GM21515 (cell line): ENCODE measurements around the gene CETN1.

Experiments
- ATAC-seq: cut with Tn5 transposase; IDR thresholded peaks from one replicate; pipeline ENCODE4 v1.9.1; 2021; ENCODE audit not compliant: unreplicated experiment

Gene CETN1

DNA sequence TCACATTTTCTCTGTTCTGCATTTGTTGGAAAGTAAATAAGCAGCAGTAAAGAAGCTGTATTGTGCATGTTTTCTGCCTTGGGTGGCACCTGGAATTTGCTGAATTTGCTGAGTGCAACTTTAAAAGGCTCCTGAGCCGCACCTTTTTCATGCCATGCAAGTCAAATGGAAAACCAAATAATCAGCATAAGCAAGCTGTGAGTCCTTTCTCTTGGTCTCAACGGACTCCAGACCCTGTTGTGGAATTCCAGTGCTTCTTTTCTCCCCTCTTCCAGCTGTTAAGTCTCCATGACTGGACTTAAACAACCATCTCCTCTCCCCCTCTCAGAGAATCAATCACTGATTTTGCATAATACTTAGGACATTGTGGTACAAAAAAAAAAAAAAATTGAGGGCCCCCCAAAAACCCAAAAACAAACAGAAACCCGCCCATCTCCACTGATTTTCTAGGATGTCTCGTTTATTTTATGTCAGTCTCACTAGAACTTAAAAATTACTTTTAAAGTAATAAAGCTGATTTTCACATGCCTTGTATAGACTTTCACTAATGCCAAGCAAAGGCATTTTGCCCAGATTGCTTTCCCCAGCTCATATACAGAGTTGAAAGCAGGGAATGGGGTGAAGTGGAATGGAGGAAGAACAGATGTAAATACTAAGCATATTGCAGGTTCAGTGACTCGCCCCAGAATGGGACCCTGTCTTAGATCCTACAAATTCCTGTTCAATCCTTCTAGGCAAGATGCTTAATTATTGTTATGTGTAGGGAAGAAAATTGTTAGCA lies 5.1 kb upstream of the CETN1 start:
- no peak for ATAC-seq

DNA sequence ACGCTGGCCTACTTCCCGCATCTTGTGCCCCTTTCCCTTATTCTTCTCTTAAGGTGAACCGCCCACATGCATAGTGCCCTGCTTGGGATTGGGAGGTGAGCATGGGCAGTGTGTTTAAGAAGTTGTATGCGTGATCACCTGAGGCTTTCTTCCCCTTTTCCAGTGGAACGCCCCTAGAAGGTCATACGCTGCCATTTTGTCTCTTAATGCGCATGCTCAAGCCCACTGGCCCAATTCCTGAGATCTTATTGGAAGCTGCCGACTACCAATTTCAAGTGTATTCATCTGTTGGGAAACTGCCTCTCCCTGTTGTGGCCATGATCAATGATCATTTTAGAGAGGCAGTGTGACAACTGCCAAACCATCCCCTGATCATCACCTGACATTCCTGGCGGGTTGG lies 3.3 kb upstream of the CETN1 start:
- no peak for ATAC-seq

DNA sequence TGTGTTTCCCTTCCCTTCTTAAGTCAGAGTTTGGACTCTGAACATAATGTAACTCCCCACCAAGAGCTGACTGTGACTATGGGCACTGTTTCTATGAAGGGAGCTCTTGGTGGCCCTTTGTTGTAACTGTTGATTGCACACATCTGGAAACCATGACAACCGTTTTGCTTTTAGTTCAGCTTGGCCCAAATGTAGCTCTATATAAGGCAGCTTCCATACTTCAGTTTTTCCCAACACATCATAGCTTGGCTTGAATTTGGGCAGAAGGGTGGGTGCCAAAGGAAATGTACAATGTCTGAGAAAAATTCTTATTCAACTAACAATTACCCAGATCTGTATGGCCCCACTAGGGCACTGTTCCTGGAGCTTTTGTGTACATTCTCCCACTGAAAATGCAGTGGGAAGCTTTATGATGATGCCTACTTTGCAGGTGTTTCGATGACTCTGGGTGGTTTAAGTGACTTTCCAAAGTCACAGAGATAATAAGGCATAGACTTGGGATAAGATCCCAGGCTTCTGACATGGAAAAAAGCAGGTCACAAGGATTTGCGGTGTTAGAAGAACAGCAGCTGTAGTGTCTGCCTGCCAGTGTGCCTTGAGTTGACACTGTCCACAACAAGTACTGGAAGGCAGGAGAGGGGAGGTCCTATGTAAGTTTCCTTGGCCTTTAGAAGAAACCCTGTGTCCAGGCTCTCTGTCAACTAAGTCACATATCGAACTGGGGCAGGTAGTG lies 2.4 kb upstream of the CETN1 start:
- ATAC-seq: no peak

DNA sequence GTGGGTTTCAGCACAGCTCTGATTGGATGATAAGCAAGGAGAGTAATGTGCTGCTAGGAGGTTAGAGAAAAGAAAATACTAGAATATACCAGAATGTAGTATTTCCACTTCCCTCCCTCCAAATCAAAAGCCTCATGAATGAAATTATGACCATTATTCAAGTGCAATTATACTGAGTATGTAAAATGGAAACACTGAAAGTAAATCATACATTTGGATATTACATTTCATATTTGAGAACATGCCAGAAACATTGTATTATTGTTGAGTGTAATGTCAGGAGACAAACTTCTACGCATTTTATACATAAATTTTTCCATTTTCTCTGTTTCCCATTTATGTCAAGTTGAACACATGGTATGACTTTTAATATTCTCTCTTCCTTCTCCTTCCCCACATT lies 942 bp upstream of the CETN1 start:
- ATAC-seq: no peak

DNA sequence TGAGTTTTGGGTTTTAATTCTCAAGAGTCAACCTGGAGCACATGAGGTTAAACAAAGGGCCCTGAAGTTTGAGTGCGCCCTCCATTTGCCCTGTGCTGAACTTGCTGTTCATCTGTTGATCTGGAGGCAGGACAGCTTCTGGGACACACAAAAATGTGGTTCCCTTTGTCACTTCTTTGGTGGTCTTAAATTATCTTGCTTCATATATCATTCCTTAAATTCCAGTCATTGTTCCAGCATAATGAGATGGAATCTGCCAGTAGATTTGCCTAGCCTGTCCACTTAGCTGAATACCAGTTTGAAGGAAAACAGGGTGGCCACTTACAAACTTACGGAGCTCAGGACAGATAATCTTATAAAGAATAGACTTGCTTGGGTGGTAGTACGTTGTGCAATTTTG lies 916 bp downstream of the CETN1 start:
- ATAC-seq: no peak

DNA sequence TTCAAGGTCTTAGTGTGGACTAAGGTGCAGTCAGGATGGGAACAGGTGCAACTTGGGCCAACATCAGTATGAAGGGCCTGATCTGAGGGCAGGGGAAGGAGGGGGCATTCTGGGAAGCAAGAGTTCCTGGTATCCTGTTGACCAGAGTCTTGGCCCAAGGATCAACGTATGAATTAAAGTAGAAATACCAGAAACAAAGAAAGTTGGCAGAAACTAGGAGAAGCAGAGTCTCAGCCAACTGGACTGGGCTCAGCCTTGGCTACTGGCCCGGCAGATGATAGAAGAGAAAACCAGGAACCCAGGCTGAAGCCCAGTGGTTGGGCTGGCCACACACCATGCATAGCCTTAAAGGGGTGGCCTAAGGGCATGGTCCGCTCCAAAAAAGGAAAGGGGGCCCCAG lies 2.3 kb downstream of the CETN1 start:
- ATAC-seq: no peak

DNA sequence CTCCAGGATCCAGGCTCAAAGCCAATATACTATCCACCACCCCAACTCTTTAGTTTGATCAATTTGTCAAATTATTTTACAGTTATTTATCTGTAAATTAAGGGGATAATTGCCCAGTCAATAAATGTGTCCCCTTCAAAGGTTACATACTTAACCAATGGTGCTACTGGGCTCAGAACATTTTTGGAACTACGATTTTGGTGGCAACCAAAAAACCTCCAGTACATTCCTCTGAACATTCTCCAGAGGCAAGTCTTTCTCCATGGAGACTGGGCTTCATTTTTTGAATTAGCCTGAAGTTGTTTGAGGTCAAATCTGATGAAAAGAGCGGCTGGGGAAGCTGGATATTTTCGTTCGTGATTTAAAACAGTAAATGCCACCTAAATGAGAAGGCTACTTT lies 14.9 kb downstream of the CETN1 start:
- no peak for ATAC-seq

DNA sequence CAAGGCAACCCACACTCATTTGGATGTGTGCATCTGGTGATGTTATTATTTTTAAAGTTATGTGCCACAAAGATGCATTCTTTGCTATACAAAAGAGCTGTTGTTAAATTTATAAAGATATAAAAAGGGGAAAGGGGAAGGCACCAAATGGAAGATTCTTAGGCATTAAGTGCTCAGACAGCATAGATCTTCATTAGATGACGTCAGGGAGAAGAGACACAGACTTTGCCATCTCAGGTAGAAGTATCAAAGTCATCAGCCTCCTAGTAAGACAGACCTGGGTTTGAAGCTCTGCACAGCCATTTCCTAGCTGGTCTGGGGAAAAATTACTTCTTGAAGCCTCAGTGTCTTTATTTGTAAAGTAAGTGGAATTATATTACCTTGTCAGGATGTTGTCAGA lies 15.4 kb downstream of the CETN1 start:
- ATAC-seq: no peak

DNA sequence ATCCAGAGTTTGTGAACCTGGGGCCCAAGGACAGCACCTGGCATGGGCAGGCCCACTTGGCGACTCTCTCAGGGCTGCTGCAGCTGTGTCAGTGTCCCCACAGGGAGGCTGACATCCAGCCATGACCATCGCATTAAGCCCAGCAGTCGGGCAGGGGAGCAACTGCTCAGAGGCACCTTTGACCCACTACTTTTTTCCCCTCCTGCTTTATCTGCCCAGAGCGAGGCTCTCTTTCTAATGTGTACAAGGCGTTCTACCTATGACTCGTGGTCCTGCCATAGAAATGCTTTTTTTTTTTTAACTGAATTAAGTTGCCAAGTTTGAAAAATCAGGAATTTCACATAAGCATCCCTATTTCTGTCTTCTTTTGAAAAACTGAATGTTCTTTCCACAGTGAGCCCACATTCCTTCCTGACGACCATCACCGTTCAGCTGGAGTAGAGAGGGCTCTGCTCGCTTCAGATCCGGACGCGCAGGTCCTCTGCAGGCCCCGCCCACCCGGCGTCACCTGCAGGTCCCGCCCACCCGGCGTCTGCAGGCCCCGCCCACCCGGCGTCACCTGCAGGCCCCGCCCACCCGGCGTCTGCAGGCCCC lies 16.2 kb downstream of the CETN1 start:
- peak; percentile 40 for ATAC-seq

DNA sequence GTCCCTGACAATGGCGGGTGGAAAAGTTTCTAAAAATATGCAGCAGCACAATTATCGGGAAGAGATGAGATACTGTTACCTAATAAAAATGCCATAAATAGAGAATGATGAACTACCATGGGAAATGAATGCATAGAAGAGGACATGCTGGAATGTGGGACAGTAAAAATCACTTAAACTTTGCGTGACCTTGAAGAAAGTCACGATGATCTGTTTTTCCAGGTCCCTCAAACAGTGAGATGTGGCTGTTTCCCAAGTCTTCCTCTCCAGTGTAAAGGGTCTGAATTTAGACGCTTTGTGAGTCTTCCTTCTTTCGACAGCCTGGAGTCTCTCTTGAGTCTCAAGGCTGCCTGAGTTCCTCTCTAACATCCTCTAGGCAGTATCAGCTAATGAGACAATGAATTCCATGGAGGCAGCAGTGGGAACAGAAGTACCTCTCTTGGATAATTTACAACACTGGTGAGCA lies 18.0 kb downstream of the CETN1 start:
- no peak for ATAC-seq

DNA sequence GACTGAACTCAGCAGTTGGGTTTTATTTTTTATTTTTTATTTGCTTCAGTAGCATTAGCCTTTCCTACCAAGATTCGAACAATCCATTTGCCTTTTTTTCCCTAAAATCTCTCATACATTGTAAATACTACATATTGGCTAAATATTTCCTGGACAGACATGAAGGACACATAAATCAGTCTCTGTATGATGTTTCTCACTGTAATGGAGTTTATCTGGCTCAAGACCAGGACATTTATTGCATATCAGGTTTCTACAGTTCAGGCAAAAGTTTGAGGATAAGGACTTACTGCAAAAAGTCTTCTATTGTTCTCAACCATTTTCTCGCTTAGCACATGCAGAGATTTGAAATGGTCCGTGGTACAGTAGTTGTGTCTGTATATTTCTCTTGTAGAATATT lies 19.9 kb downstream of the CETN1 start:
- no peak for ATAC-seq

DNA sequence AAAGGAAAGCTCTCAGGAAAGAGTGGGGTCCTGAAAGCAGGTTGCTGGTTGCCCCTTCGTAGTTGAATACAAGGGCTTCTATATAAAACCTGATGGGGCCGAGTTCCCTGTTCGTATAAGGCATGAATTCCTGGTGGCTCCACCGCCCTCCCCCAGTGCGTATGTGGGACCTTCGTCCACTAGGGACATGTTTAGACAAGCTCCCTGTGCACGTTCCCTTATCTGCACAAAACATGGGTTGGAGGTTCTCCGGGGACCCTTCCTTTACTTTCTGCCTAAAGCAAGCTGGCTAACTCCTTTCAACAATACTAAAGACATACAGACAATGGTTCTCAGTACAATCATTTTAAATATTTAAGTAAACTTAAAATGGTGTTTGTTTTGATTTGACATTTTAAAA lies 24.6 kb downstream of the CETN1 start:
- ATAC-seq: no peak

DNA sequence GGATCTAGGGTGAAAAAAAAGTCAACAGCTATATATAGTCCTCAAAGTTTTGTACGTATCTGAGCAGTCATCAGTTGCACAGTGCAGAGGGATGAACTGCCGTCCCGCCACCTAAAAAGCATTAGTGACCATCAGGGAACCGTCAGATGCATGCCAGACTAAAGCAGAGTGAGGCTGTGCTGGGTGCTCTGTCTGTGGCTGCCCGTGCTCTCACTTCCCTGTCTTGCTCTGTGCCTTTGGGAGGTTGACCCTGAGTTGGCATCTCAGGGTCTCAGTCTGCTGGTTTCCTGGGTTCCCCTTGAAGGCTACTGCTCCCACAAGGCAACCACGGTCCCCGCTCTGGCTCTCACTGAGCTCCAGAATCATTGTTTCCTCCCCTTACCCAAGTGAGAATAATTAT lies 27.8 kb downstream of the CETN1 start:
- no peak for ATAC-seq

DNA sequence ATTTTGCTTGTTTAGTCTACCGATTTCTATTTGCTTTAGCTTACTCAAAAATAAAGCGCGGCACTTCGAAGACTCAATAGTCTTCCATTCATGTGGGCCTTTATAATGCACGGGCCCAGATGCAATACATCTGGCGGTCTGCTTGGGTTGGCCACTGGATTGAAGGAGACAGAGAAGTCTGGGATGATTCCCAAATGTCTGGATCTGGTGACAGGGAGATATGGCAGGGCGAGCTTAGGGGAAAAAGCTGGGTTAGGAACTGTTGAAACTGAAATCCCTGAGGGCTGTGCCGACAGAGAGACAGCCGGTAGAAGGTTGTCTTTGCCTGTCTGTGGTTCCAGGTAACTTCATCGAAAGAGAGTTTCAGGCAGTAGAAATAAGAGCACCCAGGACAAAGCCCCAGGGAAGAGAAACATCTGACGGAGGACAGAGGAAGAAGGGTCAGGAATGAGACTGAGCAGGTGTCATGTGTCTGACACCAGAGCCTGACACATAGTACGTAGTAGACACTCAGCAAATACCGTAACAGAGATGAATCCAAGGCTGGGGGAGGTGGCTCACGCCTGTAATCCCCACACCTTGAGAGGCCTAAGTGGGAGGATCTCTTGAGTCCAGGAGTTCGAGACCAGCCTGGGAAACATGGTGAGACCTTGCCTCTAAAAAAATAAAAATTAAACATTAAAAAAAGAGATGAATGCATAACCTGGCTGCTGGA lies 30.2 kb downstream of the CETN1 start:
- ATAC-seq: no peak

DNA sequence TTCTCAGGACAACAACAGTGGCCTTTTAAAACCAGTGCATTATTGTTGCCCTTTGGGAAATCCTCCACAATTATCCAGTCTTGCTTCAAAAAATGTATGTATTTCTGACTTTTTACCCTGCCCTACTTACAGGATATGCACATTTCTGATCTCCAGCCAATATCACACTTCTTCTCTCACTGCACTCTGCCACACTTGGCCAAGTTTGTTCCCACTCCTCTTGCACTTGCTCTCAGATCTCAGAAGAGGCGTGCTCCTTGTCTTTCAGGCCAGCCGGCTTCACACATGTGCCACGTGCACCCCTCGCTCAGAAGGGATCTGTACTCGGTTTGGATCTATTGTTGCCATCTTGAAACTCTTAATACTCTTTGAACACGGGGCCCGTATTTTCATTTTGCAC lies 32.0 kb downstream of the CETN1 start:
- ATAC-seq: no peak

DNA sequence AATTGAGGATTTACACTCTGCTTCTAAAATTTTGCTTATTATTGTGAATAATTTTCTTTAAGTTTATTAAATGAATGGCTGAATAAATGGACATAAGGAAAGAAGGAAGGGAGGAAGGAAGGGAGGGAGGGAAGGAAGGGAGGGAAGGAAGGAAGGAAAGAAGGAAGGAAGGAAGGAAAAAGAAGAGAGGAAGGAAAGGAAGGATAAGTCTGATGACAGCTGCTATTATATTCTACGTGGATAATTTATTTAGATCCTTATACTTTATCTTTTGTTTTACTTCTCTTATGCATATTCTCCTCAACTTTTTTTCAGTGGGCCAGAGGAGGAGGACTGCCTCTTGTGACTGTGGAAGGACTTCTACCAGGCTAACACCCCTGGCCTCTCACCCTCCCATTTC lies 34.0 kb downstream of the CETN1 start:
- ATAC-seq: no peak

DNA sequence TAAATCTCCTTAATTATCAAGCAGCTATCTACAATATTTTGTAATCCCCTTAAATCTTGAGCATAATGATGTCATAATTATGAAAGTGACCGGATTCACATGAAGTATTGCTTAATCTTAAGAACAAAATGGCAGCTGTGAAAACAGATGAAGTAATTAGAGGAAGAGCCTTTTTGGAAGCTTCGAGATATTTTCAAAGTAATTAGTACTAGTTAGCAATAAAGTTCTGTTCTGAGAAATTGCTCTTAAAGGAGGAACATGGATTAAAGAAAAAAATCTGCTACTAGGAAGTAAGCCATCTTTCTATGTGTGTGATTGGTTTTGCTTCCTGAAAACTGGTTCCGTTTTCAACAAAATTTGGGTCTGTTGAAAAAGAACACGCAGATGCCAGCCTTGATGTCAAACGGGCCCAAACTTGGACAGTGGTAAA lies 34.9 kb downstream of the CETN1 start:
- no peak for ATAC-seq

DNA sequence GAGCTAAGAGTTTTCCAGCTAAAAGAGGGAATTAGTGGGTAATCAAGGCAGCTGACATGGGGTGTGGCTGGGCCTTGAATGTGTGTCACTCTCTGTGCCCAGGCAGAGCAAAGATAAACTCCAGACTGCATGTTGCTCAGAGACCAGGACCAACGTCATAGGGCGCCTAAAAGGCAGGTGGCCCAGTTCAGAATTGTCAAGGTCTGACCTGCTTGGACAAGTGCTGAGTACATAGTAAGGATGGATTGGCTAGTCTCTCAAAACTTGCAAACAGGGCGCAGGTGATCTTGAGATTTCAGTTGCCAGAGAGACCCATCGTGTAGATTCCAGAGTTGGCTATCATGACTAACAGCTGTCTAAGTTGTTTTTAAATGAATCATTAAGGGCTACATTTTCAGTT lies 35.6 kb downstream of the CETN1 start:
- no peak for ATAC-seq

DNA sequence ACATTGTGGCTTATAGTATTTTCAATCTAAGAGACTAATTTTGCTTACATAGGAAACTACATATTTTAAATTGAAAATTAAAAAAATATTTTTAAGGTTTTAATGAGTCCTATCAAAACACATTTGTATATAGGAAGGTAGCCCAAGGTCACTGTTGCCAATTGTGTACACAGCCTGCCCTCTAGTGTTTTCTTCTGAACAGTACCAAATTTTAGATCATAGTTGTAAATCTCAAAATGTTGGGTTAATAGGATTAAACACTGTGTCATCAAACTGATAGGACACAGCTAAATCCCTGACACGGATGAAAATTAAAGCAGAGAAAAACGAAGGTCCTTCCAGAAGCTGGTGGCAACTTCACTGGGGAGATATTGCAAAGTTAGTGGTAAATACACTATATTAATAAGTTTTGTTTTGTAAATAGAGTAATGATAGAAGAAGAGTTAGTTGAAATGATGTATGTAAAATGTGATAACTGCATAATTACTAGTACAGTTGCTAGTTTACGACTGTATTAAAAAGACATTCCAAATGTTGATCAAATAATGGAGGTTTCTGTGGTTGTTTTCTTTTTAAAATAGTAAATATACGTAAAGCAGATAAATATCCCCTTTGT lies 36.3 kb downstream of the CETN1 start:
- no peak for ATAC-seq

DNA sequence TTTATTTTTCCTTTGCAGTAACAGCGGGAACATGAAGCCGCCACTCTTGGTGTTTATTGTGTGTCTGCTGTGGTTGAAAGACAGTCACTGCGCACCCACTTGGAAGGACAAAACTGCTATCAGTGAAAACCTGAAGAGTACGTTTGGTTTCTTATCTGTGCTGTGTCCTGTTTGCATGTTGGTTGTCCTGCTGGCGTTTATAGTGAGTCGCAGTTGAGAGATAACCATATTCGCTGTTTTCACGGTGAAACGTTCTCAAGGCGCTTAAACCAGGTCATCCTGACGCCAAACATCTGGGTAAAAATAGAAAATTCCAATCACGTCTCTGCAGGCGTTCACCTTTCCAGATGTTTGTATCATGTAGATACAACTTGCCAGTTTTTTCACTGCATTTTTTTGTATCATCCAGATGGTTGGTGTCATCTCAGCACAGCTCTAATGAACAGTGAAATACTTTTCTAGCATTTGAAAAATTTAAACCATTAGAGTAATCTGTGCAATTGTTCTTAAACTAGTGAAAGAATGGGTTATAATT lies 37.9 kb downstream of the CETN1 start:
- no peak for ATAC-seq

DNA sequence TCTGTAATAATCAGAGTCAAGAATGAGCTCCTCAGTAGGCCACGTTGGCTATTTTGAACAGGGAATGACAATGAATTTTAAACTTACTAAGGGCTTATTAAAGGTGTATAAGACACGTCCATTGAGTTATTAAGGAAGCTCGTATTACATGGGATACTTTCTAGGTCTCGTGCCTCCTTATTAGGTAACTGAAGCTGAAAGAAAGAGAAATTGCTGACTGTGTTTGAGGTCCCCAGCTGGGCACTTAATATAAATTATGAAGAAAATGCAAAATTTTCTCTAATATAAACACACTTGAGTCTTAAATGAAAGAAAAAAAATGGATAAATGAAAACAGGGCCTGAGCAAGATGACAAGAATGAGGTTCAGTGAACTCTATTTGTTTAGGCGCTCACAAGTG lies 38.4 kb downstream of the CETN1 start:
- ATAC-seq: no peak
